PC-3 (cell line): Measurements from ENCODE around the gene HTR3B.

Experiments used
- CTCF ChIP-seq: fragments of 300-600 bp; sonication (generic); conservative IDR thresholded peaks from 2 replicates; pipeline ENCODE4 v1.5.1; 2017; ENCODE audit warnings: antibody characterized with exemption, low read depth, mild to moderate bottlenecking, low read length
- EZH2 ChIP-seq: fragments of 300-600 bp; sonication (generic); IDR thresholded peaks from one replicate; pipeline ENCODE4 v1.6.1; 2017; ENCODE audit warnings: antibody characterized with exemption, mild to moderate bottlenecking, low read length; ENCODE audit not compliant: unreplicated experiment
- EZH2phosphoT487 ChIP-seq: fragments of 300-600 bp; sonication (generic); IDR thresholded peaks from 2 replicates; pipeline ENCODE4 v1.6.1; 2018; ENCODE audit warnings: mild to moderate bottlenecking, antibody characterized with exemption, low read length, borderline replicate concordance

- no peak for TF ChIP-seq CTCF
- TF ChIP-seq EZH2, result no peak
- TF ChIP-seq EZH2phosphoT487, result no peak
Measured at GRCh38 chr11:113979431-113979830, 74.8 kb downstream of the HTR3B start.
